ENCODE data around the gene DUSP8. TPM values are rescaled to one million over a fixed set of nuclear protein-coding genes. Genes with fewer than 3 reads are reported as not detected.
A peak's percentile ranks its signal among the peaks of the same experiment; 100 is the strongest.

The DUSP8 gene
- total and polyA plus RNA-seq, 7 donors: 0.66 to 12.7 (median 4.4) TPM

DNA sequence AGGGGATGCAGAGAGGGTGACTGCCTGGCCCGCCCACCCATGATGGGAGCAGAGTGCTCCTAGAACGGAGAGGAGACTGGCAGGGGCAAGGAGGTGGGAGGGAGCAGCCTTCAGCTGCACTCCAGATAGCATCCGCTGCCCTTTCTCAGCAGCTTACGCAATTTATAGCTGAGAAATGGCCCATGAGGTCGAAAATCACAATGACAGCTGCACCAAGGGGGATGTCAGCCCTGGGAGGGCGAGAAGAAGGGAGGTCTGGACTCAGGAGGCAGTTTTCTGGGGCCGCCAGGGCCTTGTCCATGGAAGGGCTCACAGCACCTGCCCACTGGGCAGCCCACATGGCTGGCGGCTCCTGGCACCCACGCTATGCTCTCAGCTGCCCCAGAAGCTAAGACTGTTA, 67.9 kb downstream of the DUSP8 start:
- Histone ChIP-seq H3K4me1 (peaks cover 0 to 85% (median 72%) of the 10 kb centered on the region in 4 donors), H3K4me3 (no peak overlapping the region), H3K27ac (peak overlapping the region; percentile 37 to 75 (median 68)), H3K9me3 (no peaks in the 10 kb centered on the region), H3K27me3 (no peaks in the 10 kb centered on the region), H3K36me3 (no peaks in the 10 kb centered on the region)
- intact Hi-C loops (cut with DNase I): loop anchor here (10.0 kb wide), 1 partner anchor 199 kb away; the partner anchor contains the start of gene TOLLIP
- TF ChIP-seq POLR2A (IDR thresholded peaks at IDR 0.05) (no peak), EP300 (IDR thresholded peaks at IDR 0.05) (no peak), POLR2AphosphoS5 (IDR thresholded peaks at IDR 0.05) (no peak)
- TF ChIP-seq, protein P1, sequence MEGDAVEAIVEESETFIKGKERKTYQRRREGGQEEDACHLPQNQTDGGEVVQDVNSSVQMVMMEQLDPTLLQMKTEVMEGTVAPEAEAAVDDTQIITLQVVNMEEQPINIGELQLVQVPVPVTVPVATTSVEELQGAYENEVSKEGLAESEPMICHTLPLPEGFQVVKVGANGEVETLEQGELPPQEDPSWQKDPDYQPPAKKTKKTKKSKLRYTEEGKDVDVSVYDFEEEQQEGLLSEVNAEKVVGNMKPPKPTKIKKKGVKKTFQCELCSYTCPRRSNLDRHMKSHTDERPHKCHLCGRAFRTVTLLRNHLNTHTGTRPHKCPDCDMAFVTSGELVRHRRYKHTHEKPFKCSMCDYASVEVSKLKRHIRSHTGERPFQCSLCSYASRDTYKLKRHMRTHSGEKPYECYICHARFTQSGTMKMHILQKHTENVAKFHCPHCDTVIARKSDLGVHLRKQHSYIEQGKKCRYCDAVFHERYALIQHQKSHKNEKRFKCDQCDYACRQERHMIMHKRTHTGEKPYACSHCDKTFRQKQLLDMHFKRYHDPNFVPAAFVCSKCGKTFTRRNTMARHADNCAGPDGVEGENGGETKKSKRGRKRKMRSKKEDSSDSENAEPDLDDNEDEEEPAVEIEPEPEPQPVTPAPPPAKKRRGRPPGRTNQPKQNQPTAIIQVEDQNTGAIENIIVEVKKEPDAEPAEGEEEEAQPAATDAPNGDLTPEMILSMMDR (IDR thresholded peaks at IDR 0.05): no peak
- DNase-seq: no peak
- 75 to 87% methylated on average over 9 of the region's 9 CpGs for WGBS, 2 donors

Other genes starting within 250 kb of the DUSP8 start
- 1 to 10 TPM; 1.8 to 3.2 (median 2.4) TPM for gene BRSK2, start 182.3 kb downstream of the DUSP8 start, total RNA-seq
- gene BRSK2, start 182.3 kb downstream of the DUSP8 start, polyA plus RNA-seq: 1 to 10 TPM in 1 of 3 donors, not detected in 2; 1.7 TPM
- 10 to 100 TPM; 68.6 to 88.9 (median 71.5) TPM for gene MOB2, start 85.5 kb downstream of the DUSP8 start, total RNA-seq
- 10 to 100 TPM; 46.2 to 55.0 (median 53.5) TPM for gene MOB2, start 85.5 kb downstream of the DUSP8 start, polyA plus RNA-seq
- gene KRTAP5-1, start 13.0 kb upstream of the DUSP8 start, total RNA-seq: not detected
- not detected for gene KRTAP5-1, start 13.0 kb upstream of the DUSP8 start, polyA plus RNA-seq
- not detected for gene KRTAP5-2, start 26.0 kb upstream of the DUSP8 start, total RNA-seq
- gene KRTAP5-2, start 26.0 kb upstream of the DUSP8 start, polyA plus RNA-seq: under 1 TPM in 1 of 3 donors, not detected in 2; 0.29 TPM
- gene KRTAP5-3, start 36.2 kb upstream of the DUSP8 start, total RNA-seq: not detected
- not detected for gene KRTAP5-3, start 36.2 kb upstream of the DUSP8 start, polyA plus RNA-seq
- gene KRTAP5-4, start 49.9 kb upstream of the DUSP8 start, total RNA-seq: not detected
- not detected for gene KRTAP5-4, start 49.9 kb upstream of the DUSP8 start, polyA plus RNA-seq
- not detected for gene KRTAP5-5, start 57.5 kb upstream of the DUSP8 start, total RNA-seq
- gene KRTAP5-5, start 57.5 kb upstream of the DUSP8 start, polyA plus RNA-seq: under 1 TPM in 2 of 3 donors, not detected in 1; 0.28 to 0.92 TPM
- gene KRTAP5-6, start 124.9 kb upstream of the DUSP8 start, total RNA-seq: not detected
- not detected for gene KRTAP5-6, start 124.9 kb upstream of the DUSP8 start, polyA plus RNA-seq
- gene IFITM10, start 178.3 kb upstream of the DUSP8 start, total RNA-seq: 1 to 10 TPM in 1 of 4 donors, under 1 TPM in 3; 0.36 to 1.4 (median 0.61) TPM
- under 1 TPM in 1 of 3 donors, not detected in 2; 0.60 TPM for gene IFITM10, start 178.3 kb upstream of the DUSP8 start, polyA plus RNA-seq
- 100 to 1,000 TPM; 173 to 222 (median 209) TPM for gene CTSD, start 191.7 kb upstream of the DUSP8 start, total RNA-seq
- 1,000 to 10,000 TPM in 1 of 3 donors, 100 to 1,000 TPM in 2; 251 to 1,586 (median 853) TPM for gene CTSD, start 191.7 kb upstream of the DUSP8 start, polyA plus RNA-seq

All from sigmoid colon (tissue), 7 donors.